Esophagus squamous epithelium (tissue), 4 donors: ENCODE measurements around the gene LKAAEAR1.

Experiments
- POLR2A ChIP-seq, 4 donors: fragments of 450-650 bp; IDR thresholded peaks; one replicate each; pipeline ENCODE4 v1.6.1; 2017; ENCODE audit warnings: antibody characterized with exemption in 4 of 4, mild to moderate bottlenecking in 4 of 4, moderate library complexity in 3 of 4
- TF ChIP-seq, protein P1 (sequence below), 6 experiments: fragments of 450-650 bp in 4 of 6; fragments of 200-600 bp in 2 of 6; sonication (generic) in 2 of 6; IDR thresholded peaks; one replicate each; pipeline ENCODE4 v1.5.1; 2016 to 2019; ENCODE audit warnings: antibody characterized with exemption in 6 of 6, mild to moderate bottlenecking in 4 of 6, moderate library complexity in 4 of 6

DNA sequence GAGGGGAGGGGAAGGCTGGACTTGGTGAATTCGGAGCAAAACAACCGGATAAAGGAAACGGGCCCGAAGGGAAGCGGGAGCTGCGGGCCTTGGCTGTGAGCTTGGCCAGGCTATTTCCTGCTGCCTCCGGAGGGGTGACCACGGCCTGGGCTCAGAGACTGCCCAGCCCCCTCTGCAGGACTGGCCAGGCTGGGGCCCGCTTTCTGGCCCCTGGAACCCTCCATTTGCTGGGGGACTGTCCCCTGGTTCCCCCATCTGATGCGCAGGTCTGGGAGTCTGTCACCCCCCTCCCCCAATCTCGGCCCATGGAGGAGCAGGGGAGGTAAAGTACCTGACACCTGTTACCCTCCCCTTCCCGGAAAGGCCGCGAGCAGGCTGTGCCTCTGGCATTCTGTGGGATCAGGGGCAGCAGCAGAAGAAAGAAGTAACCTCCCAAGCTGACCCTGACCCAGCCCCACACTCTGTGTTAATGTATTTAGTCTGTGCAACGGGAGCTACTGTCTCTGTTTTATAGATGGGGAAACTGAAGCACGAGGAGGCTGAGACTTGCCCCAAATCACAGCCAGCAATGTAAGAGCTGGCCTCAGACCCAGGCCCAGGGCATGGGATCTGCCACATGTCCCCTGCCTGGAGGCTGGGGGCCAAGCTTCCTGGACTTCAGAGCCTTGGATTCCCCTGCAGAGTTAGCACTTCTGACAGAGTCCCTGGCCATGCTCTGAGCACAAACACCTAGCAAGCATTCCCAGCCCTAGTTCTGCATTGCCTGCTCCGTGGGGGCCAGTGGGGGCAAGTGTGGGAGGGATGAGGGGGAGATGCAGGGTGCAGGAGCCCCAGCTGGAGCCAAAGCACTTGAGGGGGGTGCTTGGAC is 44.7 kb downstream of the LKAAEAR1 start:
- TF ChIP-seq, protein P1, sequence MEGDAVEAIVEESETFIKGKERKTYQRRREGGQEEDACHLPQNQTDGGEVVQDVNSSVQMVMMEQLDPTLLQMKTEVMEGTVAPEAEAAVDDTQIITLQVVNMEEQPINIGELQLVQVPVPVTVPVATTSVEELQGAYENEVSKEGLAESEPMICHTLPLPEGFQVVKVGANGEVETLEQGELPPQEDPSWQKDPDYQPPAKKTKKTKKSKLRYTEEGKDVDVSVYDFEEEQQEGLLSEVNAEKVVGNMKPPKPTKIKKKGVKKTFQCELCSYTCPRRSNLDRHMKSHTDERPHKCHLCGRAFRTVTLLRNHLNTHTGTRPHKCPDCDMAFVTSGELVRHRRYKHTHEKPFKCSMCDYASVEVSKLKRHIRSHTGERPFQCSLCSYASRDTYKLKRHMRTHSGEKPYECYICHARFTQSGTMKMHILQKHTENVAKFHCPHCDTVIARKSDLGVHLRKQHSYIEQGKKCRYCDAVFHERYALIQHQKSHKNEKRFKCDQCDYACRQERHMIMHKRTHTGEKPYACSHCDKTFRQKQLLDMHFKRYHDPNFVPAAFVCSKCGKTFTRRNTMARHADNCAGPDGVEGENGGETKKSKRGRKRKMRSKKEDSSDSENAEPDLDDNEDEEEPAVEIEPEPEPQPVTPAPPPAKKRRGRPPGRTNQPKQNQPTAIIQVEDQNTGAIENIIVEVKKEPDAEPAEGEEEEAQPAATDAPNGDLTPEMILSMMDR (IDR thresholded peaks at IDR 0.05), result no peak
- TF ChIP-seq POLR2A (IDR thresholded peaks at IDR 0.05), result no peak
